Kidney capillary endothelial cell (primary cell): ENCODE data around the gene PHF21A.
"Not testable (repeated sequence)": the region's sequence is repeated elsewhere in the genome, so short reads cannot be mapped to it uniquely, and the experiment has no call there.

Experiments
- DNase-seq: peaks from one replicate; pipeline ENCODE4 v3.0.0-alpha.2; 2018; ENCODE audit warnings: low spot score

PHF21A gene

DNA sequence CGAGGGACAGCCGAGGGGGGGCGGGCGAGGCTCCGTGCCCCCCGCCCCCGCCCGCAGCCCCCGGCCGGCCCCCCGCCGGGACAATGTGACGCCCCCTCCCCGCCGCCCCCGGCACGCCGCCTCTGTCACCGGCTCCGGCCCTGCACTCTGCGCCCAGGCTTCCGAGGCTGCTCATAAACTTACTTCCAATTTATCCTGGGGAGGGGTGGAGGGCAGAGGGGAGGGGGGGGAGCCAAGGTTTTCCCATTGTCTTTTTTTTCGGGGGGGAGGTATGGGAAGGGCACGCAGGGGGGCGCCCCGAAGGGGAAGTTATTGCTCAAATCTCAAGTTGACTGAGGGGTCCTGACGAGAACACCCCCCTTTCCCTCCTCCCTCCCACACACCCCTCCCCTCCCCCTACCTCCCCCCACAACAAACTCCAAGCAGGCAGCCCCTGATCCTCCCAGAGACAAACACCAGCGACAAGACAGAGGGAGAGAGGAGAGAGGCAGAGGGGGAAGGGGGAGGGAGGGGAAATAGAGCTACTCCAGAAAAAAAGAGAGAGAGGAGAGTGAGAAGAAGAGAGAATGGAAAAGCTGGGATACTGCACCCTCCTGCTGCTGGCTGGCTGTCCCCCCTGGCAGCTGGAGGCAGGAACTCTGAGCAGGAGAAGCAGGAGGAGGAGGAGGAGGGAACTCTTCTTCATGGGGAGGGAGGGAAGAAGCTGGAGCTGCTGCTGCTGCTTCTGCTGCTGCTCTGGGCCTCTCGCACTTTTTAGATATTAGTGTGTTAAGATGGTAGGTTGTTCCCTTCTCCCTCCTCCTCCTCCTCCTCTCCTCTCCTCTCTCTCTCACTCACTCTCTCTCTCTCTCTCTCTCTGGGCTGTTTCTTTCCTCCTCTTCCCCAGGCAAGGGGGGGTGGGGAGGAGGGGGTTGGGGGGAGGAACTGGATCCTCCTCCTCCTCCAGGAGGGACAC lies 631 bp downstream of the PHF21A start:
- DNase-seq, result peak; percentile 47

DNA sequence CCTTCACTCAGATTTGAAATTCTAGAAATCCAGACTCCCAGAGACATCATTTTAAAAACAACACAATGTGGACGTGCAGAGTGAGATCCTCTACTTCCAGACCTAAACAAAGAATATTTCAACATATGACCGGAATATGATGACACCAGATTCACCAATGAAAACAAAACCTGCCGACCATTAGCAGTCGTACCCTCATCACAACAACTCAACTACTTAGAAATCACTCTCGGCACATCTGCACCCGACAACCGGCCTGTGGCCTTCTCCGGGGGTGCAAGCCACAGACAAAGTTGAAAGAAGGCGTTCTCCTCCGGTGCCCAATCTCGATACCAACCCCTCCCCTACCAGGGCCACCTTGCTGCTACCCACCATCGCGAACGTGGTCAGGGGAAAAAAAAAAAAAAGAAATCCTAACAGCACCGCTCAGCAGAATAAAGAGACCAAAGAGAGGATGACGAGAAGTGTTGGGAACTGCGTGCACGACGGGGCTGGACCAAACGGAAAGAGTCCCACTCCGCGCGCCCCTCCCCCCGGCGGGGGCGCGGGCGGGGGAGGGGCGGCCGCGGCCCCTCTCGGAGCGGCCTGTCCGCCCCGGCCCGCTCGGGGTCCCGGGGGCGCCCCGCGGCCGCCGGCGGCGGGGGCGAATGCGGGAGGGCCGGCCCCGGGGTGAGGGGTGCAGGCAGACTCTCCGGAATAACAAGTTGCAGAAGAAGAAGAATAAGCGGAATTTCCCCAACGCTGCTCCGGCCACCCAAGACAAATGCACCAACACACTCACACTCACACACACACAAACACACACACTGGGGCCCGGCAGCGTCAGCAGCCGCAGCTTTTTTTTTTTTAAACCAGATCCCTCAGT lies 1.7 kb downstream of the PHF21A start:
- DNase-seq, result peak; percentile 24

DNA sequence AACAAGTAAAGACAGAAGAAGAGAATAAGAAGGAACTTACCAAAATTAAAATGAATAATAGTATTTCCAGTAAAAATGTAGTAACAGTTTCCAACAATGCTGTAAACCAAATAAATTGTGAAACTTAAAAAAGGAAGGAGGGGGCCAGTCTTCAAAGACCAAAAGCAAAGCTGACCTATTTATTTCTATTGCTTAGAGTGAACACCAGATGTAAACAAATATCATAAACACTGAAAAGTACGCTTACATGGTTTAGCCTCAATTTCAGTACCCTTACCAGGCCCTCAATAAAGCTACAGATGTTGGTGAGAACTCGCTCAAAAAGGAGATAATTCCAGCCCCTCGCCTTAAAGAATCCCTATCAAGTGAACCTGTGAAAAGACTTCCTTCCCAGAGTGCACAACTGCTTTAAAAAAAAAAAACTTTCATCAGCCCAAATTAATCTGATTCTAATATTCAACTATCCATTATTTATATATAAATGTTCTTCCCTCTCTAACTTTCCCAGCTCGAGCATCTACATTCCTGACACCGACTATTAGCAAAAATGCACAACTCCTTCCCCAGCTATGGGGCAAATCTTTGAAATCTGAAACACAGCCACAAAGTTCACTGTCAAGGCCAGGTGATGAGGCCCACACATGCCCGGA lies 2.4 kb downstream of the PHF21A start:
- no peak for DNase-seq

DNA sequence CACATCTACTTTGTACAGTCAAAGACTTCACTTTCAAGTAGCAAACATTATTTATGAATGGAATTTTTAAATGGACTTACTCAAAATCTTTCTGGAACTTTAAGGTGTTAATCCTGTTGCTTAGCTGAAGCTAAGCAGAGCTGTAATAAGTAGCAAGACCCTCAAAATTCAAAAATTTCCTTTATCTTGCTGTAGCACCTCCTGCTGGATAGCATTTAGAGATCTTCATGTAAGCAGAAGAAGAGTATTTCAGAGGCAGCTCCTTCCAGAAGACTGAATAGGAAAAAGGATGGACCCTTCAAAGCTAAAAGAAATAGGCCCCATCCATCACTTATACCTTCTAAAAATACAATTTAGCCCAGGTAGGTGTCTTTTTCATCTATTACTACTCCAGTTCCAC lies 3.4 kb downstream of the PHF21A start:
- peak; percentile 6 for DNase-seq

DNA sequence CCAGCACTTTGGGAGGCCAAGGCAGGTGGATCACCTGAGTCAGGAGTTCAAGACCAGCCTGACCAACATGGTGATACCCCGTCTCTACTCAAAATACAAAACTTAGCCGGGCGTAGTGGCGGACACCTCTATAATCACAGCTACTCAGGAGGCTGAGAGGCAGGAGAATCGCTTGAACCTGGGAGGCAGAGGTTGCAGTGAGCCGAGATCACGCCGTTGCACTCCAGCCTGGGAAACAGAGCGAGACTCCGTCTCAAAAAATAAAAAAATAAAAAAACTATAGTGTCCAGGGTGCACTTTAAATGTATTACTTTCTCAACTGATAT lies 4.6 kb downstream of the PHF21A start:
- not testable (repeated sequence) for DNase-seq

DNA sequence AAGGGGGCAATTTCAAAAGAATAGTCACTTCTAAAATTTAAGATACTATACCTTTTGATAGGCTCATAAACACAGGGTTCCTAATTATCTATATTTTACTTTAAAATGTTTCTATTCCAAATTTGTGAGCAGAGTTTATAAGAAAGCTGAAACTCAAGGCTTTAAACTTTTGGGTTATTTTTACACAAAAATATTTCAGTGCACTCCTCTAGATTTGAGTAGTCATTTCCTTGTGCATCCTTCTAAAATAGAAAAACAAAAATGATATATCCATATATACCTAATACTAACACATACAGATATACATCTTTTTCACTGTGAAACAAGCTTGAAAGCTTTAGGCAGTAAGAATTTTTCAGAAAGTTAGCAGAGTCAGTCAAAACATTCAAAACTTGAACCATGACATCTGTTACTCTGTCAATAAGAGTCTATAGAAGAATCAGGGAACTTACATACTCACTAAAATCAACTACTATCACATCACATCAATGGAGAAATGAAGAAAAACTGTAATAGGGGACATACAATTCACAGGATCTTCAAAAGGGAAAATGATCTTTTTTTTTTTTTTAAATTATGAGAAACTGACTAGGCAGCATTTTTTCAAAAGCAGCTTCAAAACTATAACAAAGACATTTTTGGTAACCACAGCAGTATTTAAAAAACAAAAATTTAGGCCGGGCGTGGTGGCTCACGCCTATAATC lies 5.1 kb downstream of the PHF21A start:
- DNase-seq, result no peak

DNA sequence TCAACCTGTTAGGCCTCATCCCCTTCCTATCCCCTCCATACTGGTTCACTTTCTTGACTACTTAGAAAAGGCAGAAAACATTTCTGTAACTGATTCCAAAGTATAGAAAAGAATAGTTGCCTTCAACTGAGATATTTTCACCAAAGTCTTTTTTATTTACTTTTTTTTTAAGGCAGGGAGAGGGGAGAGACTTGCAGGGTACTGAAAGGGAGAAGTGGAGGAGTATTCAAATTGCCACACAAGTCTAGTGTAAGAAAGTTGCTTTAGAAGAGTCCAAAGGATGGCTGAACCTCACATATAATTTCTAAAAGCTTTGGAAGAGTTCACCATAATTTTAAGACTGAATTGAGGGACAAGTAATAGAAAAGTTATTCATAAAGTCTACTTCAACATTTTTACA lies 6.3 kb downstream of the PHF21A start:
- no peak for DNase-seq

DNA sequence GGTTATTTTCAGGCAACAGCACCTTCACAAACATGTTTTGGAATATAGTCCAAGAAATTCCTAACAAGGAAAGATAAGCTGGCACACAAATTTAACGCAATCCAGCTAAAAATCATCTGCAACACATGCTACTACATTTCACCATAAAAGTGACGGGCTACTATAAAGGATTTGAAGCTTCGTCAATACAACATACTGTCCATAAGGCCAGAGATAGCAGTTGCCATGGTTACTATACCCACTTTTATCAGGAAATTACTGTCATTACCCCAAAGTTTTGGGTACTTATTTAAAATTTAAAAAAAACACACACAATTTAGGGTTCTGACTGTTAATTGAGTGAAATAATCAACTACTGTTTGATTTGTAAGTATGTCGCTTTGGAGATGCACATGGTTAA lies 6.9 kb downstream of the PHF21A start:
- DNase-seq, result no peak

GRCh38 chr11:46112961-46113607 lies 8.2 kb downstream of the PHF21A start:
- peak; percentile 57 for DNase-seq

DNA sequence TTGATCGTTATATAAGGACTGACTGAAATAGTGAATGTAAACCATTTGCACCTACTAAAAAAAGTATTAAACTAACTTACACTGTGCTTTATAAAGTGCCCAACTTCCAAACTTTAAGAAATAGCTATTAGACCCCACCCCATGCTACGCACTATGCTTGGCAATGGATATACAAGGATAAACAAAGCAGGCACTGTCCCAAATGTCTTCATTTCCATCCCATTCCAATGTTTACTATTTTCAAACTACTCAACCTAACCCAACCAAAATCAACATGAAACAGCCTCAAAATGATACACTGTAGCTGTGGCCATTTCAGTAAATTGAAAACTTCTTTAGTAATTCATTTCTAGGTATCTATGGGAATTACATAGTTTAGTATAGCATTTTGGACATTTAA lies 12.5 kb downstream of the PHF21A start:
- DNase-seq, result no peak

- no peak for DNase-seq
Observed at GRCh38 chr11:46107780-46108179, 13.5 kb downstream of the PHF21A start.

DNA sequence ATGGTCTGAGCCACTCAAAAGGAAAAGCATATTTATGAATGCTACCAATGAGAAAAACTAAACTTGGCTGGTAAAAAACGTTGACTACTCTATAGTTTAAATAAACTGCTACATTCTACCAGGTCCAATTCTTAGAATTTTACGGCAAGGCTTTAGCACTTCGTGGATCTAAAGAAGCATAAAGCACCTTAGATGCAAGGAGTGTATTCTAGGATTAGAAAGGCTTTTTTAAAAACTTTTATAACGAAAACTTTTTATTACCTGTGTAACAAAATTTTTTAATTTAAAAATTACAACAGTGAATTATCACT lies 13.9 kb downstream of the PHF21A start:
- DNase-seq, result no peak

- DNase-seq, result no peak
Observed at GRCh38 chr11:46106530-46107407, 14.5 kb downstream of the PHF21A start.

- no peak for DNase-seq
Observed at GRCh38 chr11:46105926-46106325, 15.3 kb downstream of the PHF21A start.

GRCh38 chr11:46105134-46105628 lies 16.1 kb downstream of the PHF21A start:
- DNase-seq, result no peak

- no peak for DNase-seq
Observed at GRCh38 chr11:46102843-46103242, 18.4 kb downstream of the PHF21A start.

DNA sequence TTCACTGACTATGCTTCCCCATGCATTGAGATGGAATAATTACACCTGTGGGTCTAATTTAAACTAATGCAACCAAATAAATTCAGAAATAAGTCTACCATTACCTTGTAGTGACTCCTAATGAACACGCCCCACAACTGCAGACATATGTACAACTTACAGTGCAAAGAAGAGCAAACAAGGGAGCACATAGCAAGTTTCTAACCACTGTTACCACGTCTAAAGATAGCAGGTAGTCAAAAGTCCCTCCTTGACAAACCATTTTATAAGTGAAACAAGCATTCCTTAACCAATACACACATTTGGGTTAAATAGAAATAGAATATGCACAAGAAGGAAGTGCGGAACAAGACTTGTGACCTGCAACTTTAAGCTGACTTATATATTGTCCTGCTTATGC lies 20.6 kb downstream of the PHF21A start:
- no peak for DNase-seq

GRCh38 chr11:46099963-46100316 lies 21.3 kb downstream of the PHF21A start:
- DNase-seq, result no peak

GRCh38 chr11:46090375-46090774 lies 30.9 kb downstream of the PHF21A start:
- no peak for DNase-seq

- no peak for DNase-seq
Observed at GRCh38 chr11:46079662-46080061, 41.6 kb downstream of the PHF21A start.

DNA sequence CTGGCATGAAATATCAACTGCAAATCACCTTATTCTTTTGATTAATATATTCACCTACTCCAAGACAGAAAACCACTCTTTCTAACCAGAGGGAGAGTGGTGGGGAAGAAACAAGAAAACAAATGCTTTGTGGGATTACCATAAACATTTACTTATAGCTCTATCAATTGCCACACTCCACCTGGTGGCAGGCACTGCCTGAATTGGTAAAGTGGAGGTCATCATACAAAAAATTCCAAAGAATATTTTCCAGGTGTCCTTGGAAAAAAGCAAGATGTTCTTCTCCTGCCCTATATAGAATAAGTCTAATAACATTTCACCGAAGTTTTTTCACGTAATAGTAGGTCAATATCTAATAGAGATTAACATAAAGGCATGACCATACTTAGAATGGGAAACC lies 45.3 kb downstream of the PHF21A start:
- DNase-seq, result no peak
